Smooth muscle cell (in vitro differentiated cells): ENCODE results near the gene CCDC85C. TPM values are rescaled to one million over a fixed set of nuclear protein-coding genes. Genes with fewer than 3 reads are reported as not detected.

Source experiments
- DNase-seq: peaks from one replicate; lab custom pipeline; 2025; ENCODE audit not compliant: unreplicated experiment; lab: John Stamatoyannopoulos, UW
- H2AFZ ChIP-seq: fragments of 200-600 bp; sonication (generic); 2 replicates; pipeline ENCODE4 v1.6.0; 2016; ENCODE audit warnings: antibody characterized with exemption, low read depth, mild to moderate bottlenecking
- H3F3A ChIP-seq: fragments of 200-600 bp; sonication (generic); 2 replicates; pipeline ENCODE4 v1.6.0; 2017; ENCODE audit warnings: antibody characterized with exemption, low read depth
- H3K27ac ChIP-seq: fragments of 200-600 bp; sonication (generic); 2 replicates; pipeline ENCODE4 v1.5.1; 2016; ENCODE audit warnings: low read depth, mild to moderate bottlenecking
- H3K27me3 ChIP-seq: fragments of 200-600 bp; sonication (generic); 2 replicates; pipeline ENCODE4 v1.6.1; 2016; ENCODE audit warnings: low read depth, mild to moderate bottlenecking
- H3K36me3 ChIP-seq: fragments of 200-600 bp; sonication (generic); 2 replicates; pipeline ENCODE4 v1.5.1; 2016; ENCODE audit warnings: low read depth
- H3K4me1 ChIP-seq: fragments of 200-600 bp; sonication (generic); 2 replicates; pipeline ENCODE4 v1.5.1; 2016; ENCODE audit warnings: low read depth
- H3K4me2 ChIP-seq: fragments of 200-600 bp; sonication (generic); 2 replicates; pipeline ENCODE4 v1.6.0; 2016; ENCODE audit warnings: mild to moderate bottlenecking
- H3K4me3 ChIP-seq: fragments of 200-600 bp; sonication (generic); 2 replicates; pipeline ENCODE4 v1.5.1; 2016; ENCODE audit warnings: mild to moderate bottlenecking
- H3K79me2 ChIP-seq: fragments of 200-600 bp; sonication (generic); 2 replicates; pipeline ENCODE4 v1.6.0; 2016; ENCODE audit warnings: low read depth, mild to moderate bottlenecking
- H3K9ac ChIP-seq: fragments of 200-600 bp; sonication (generic); 2 replicates; pipeline ENCODE4 v1.6.0; 2016; ENCODE audit warnings: low read depth
- H3K9me3 ChIP-seq: fragments of 200-600 bp; sonication (generic); replicated peaks from 2 replicates; pipeline ENCODE4 v1.5.1; 2016; ENCODE audit warnings: low read depth
- H4K20me1 ChIP-seq: fragments of 200-600 bp; sonication (generic); 2 replicates; pipeline ENCODE4 v1.6.0; 2016; ENCODE audit warnings: low read depth
- WGBS: methylation state at CpG from one replicate; pipeline ENCODE4 v1.1.7; 2016; ENCODE audit warnings: low lambda C conversion rate; 5-methylcytosine and 5-hydroxymethylcytosine counted together
- polyA plus RNA-seq: library from polyadenylated mRNA; unstranded; fragments of >200 nt; fragmentation: Nextera tagmentation; extraction: Ambion mirVana; gene quantifications from 2 replicates; pipeline ENCODE4 v1.2.1, GENCODE V29; 2016
- total RNA-seq: library from RNA; depleted of rRNA; stranded (reverse); fragments of >200 nt; gene quantifications from 2 replicates; pipeline ENCODE4 v1.2.3, GENCODE V29; 2014
- TF ChIP-seq, protein P1 (sequence below): fragments of 200-600 bp; sonication (generic); IDR thresholded peaks from 2 replicates; pipeline ENCODE4 v1.5.1; 2017; ENCODE audit warnings: borderline replicate concordance, mild to moderate bottlenecking, antibody characterized with exemption; ENCODE audit not compliant: insufficient read depth, poor library complexity, severe bottlenecking

The CCDC85C gene
- total and polyA plus RNA-seq, 2 experiments from 2014 or later = 4.0 to 6.5 TPM

DNA sequence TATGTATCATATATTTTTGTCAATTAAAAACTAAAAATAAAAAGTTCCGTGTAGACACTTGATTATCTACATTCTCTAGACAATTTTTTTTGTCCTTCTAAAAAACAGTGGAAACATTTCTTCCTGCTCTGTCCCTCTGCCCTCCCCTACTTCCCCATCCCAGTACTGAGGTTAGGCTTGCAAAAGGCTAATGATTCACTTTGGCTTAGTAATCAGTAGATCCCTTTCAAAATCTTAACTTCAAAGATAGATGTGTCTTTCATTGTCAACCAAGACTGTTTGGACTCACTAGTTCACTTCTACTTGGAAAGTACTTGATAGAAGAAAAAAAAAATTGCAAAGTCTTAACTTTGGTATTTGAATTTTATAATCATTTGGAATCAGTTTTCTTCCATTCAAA is 127.1 kb downstream of the CCDC85C start:
- Histone ChIP-seq H3F3A (peaks cover 15% of the 10 kb centered on the region), H3K9ac (no peak overlapping the region), H3K27me3 (no peaks in the 10 kb centered on the region), H3K79me2 (peaks cover 84% of the 10 kb centered on the region), H3K4me1 (peaks cover 24% of the 10 kb centered on the region), H3K36me3 (no peaks in the 10 kb centered on the region), H3K27ac (peak overlapping the region; percentile 56), H4K20me1 (peaks cover 81% of the 10 kb centered on the region), H3K4me3 (no peak overlapping the region), H3K4me2 (peak overlapping the region; percentile 58), H3K9me3 (no peaks in the 10 kb centered on the region), H2AFZ (no peak overlapping the region)
- 36% methylated on average over 1 of the region's 1 CpG for WGBS
- TF ChIP-seq, protein P1, sequence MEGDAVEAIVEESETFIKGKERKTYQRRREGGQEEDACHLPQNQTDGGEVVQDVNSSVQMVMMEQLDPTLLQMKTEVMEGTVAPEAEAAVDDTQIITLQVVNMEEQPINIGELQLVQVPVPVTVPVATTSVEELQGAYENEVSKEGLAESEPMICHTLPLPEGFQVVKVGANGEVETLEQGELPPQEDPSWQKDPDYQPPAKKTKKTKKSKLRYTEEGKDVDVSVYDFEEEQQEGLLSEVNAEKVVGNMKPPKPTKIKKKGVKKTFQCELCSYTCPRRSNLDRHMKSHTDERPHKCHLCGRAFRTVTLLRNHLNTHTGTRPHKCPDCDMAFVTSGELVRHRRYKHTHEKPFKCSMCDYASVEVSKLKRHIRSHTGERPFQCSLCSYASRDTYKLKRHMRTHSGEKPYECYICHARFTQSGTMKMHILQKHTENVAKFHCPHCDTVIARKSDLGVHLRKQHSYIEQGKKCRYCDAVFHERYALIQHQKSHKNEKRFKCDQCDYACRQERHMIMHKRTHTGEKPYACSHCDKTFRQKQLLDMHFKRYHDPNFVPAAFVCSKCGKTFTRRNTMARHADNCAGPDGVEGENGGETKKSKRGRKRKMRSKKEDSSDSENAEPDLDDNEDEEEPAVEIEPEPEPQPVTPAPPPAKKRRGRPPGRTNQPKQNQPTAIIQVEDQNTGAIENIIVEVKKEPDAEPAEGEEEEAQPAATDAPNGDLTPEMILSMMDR = no peak
- DNase-seq = no peak

DNA sequence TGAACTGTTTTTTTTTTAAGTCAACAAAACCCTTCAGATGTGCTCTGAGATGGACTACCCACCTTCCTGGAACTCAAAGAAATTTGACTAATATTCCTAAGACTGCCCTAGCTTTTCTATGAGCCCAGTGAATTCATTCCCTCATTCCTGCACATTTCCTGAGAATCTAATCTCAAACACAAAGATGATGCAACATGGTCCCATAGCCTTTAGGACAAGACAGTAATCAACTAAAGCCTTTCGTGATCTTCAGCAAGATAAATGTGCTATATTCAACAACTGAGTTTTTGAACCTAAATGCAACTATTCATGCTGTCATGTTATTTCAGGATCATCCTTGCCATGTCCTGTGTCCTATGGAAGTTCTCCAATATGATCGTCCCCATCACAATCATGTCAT is 128.3 kb downstream of the CCDC85C start:
- peaks cover 24% of the 10 kb centered on the region for H3K4me1 ChIP-seq
- H3K36me3 ChIP-seq = no peaks in the 10 kb centered on the region
- H2AFZ ChIP-seq = no peak overlapping the region
- H3K79me2 ChIP-seq = peaks cover 90% of the 10 kb centered on the region
- no peak overlapping the region for H3K27ac ChIP-seq
- no peak overlapping the region for H3K4me3 ChIP-seq
- H3F3A ChIP-seq = peaks cover 15% of the 10 kb centered on the region
- no peak for DNase-seq
- H3K27me3 ChIP-seq = no peaks in the 10 kb centered on the region
- TF ChIP-seq, protein P1 = no peak
- no peaks in the 10 kb centered on the region for H3K9me3 ChIP-seq
- WGBS = 72% methylated on average over 2 of the region's 2 CpGs
- H3K9ac ChIP-seq = no peak overlapping the region
- H3K4me2 ChIP-seq = peak overlapping the region; percentile 53
- peaks cover 93% of the 10 kb centered on the region for H4K20me1 ChIP-seq

DNA sequence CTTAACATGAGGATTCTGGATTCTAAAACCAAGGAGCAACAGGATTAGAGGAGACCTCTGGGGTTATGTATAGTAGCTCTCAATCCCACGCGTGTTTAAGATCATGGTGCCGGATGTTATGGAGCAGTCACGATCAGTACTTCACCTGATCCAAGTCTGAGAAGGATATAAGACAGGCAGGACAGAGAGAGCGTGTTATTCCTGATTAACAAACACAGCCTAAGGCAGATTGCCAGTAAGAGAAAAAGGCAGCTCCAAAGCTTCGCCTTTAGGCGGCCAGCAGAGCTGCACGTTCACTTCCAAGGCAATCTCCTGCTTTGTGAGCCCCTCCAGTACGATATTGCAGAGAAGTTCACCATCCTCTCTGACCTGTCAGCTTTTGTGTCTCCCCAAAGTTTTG is 128.8 kb downstream of the CCDC85C start:
- Histone ChIP-seq H3F3A (peaks cover 18% of the 10 kb centered on the region), H3K79me2 (peaks cover 95% of the 10 kb centered on the region), H3K4me3 (no peak overlapping the region), H4K20me1 (peaks cover 98% of the 10 kb centered on the region), H2AFZ (no peak overlapping the region), H3K27me3 (no peaks in the 10 kb centered on the region), H3K9ac (no peak overlapping the region), H3K4me2 (peak overlapping the region; percentile 53), H3K9me3 (no peaks in the 10 kb centered on the region), H3K4me1 (peaks cover 24% of the 10 kb centered on the region), H3K36me3 (no peaks in the 10 kb centered on the region), H3K27ac (no peak overlapping the region)
- DNase-seq = no peak
- TF ChIP-seq, protein P1 = no peak
- WGBS = 53% methylated on average over 9 of the region's 9 CpGs

DNA sequence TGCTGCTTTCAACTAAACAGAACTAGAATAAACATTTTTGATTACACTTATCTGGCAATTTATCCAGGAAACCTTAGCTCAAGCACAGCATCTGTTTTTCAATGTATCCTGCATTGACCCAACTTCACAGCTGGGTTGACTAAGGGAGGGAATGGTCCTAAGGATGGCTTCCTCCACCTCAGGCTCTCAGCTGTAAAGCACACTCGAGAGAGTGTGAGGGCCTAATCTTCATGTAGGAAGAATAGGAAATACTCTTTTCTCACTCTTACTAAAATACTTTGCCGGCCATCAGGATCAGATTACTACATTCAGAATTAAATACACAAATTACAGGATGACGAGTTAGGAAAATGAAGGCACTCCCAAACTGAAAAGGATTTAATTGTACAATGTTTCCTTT is 130.5 kb downstream of the CCDC85C start:
- no peak overlapping the region for H2AFZ ChIP-seq
- H3K9me3 ChIP-seq = no peaks in the 10 kb centered on the region
- no peak overlapping the region for H3K27ac ChIP-seq
- no peak overlapping the region for H3K4me2 ChIP-seq
- H4K20me1 ChIP-seq = peaks cover 98% of the 10 kb centered on the region
- no peaks in the 10 kb centered on the region for H3K27me3 ChIP-seq
- TF ChIP-seq, protein P1 = no peak
- no peak overlapping the region for H3K4me3 ChIP-seq
- no peak overlapping the region for H3K9ac ChIP-seq
- H3F3A ChIP-seq = peaks cover 14% of the 10 kb centered on the region
- DNase-seq = no peak
- H3K79me2 ChIP-seq = peaks cover 100% of the 10 kb centered on the region
- H3K4me1 ChIP-seq = peaks cover 12% of the 10 kb centered on the region
- 80% methylated on average over 3 of the region's 3 CpGs for WGBS
- H3K36me3 ChIP-seq = no peaks in the 10 kb centered on the region
